Measurements from ENCODE around the gene PPP1R9A.

Gene PPP1R9A

GRCh38 chr7:95191795-95192194 lies 284.4 kb downstream of the PPP1R9A start:
- no peak for DNase-seq

GRCh38 chr7:95198863-95199262 lies 291.5 kb downstream of the PPP1R9A start:
- DNase-seq: no peak

GRCh38 chr7:95199779-95200558 lies 292.6 kb downstream of the PPP1R9A start:
- DNase-seq: peak in 42 of 56 donors; percentile 5 to 76 (median 36)

GRCh38 chr7:95200741-95201140 lies 293.3 kb downstream of the PPP1R9A start:
- peak in 1 of 56 donors; percentile 23 for DNase-seq

GRCh38 chr7:95201727-95202126 lies 294.3 kb downstream of the PPP1R9A start:
- DNase-seq: no peak

GRCh38 chr7:95204618-95205017 lies 297.2 kb downstream of the PPP1R9A start:
- no peak for DNase-seq

GRCh38 chr7:95205665-95206225 lies 298.4 kb downstream of the PPP1R9A start:
- no peak for DNase-seq

- DNase-seq: peak in 1 of 56 donors; percentile 10
Measured at GRCh38 chr7:95209276-95209675, 301.9 kb downstream of the PPP1R9A start.

- peak in 2 of 56 donors; percentile 2 to 8 for DNase-seq
Measured at GRCh38 chr7:95209788-95210187, 302.4 kb downstream of the PPP1R9A start.

- no peak for DNase-seq
Measured at GRCh38 chr7:95213148-95213547, 305.8 kb downstream of the PPP1R9A start.

GRCh38 chr7:95213809-95214492 lies 306.6 kb downstream of the PPP1R9A start:
- DNase-seq: peak in 43 of 56 donors; percentile 4 to 81 (median 45)

- DNase-seq: no peak
Measured at GRCh38 chr7:95219721-95220120, 312.3 kb downstream of the PPP1R9A start.

GRCh38 chr7:95220328-95220727 lies 312.9 kb downstream of the PPP1R9A start:
- DNase-seq: no peak

- DNase-seq: no peak
Measured at GRCh38 chr7:95225301-95225700, 317.9 kb downstream of the PPP1R9A start.

GRCh38 chr7:95229301-95229700 lies 321.9 kb downstream of the PPP1R9A start:
- no peak for DNase-seq

- DNase-seq: no peak
Measured at GRCh38 chr7:95238252-95238943, 331.0 kb downstream of the PPP1R9A start.

- DNase-seq: no peak
Measured at GRCh38 chr7:95240921-95241320, 333.5 kb downstream of the PPP1R9A start.

- no peak for DNase-seq
Measured at GRCh38 chr7:95242266-95242665, 334.9 kb downstream of the PPP1R9A start.

GRCh38 chr7:95244616-95245015 lies 337.2 kb downstream of the PPP1R9A start:
- no peak for DNase-seq

- DNase-seq: peak in 1 of 56 donors; percentile 2
Measured at GRCh38 chr7:95245828-95246500, 338.6 kb downstream of the PPP1R9A start.

- peak in 44 of 56 donors; percentile 1 to 82 (median 48) for DNase-seq
Measured at GRCh38 chr7:95246831-95247370, 339.5 kb downstream of the PPP1R9A start.
